ENCODE data around the gene STOML2.
A peak's percentile ranks its signal among the peaks of the same experiment; 100 is the strongest.

The STOML2 gene

GRCh38 chr9:35107297-35108290 lies 4.7 kb upstream of the STOML2 start:
- no peak for DNase-seq

- no peak for DNase-seq
Observed at GRCh38 chr9:35106343-35106730, 3.4 kb upstream of the STOML2 start.

GRCh38 chr9:35105571-35106342 lies 2.8 kb upstream of the STOML2 start:
- DNase-seq = no peak

DNA sequence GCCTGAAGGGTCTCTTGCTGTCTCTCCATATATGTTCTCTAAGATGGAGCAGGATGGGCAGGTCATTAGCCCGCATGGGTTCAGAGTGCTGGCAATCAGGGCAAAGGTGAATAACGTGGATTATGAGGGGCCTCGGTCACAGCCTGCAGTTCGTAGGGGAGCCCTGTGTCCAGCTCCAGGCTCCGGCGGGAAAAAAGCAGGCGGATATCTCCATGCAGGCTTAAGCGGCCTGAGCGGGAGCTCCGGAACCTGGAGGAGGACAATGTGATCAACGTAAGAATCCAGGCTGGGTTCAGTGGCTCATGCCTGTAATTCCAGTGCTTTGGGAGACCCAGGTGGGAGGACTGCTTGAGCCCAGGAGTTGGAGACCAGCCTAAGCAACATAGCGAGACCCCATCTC lies 2.2 kb upstream of the STOML2 start:
- DNase-seq = no peak

GRCh38 chr9:35104586-35104985 lies 1.7 kb upstream of the STOML2 start:
- DNase-seq = no peak

DNA sequence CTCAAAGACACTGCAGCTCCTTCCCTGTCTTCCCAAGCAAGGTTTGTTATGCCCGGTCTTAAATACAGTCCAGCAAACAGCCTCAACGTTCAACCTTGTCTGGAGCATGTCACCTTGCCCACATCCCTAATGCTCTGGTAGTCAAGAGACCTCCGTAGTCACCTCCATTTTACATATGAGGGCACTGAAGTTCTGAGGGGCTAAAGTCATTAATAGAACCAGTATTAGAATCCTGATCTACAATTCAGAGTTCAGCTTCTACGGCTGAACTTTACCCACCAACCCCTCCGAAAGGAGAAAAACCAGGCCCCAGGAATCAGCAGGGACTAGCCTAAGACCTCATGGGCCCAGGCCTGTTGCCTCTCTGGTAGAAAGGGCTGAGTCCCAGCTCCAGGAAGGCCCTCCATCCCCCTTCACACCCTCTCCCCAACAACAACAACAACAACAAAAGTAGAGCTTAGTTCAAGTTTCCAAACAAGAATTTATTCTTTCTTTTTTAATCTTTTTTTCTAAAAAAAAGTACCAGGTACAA lies 795 bp upstream of the STOML2 start:
- no peak for DNase-seq

DNA sequence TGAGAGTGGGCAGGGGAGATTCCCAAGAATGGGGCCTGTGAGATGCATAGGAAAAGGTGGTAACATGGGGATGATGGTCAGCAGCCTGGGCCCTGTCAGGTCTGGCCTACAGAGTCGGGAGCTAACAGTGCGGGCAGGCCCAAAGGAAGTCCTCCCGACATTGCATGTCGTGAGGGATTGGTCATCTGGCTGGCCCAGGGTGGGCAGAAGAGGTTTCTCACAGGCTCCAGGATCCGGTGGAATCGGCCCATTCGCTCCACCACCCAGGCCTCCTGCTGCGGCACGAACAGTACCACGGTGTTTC lies 514 bp downstream of the STOML2 start:
- no peak for DNase-seq

DNA sequence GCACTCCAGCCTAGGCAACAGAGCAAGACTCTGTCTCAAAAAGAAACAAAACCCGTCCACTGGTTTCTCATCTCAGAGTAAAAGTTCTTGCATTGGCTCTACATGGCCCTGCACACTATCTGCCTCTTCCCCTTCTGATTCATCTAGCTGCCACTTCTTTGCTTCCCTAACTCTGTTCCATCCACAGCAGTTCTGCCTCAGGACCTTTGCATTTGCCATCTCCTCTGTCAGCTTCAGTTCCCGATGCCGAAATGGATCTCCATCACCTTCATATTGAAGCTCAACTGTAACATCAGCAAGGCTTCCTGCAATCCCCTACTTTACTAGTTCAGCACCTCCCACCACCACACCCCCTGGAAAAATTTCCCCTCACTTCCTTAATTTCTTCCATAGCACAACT lies 5.4 kb downstream of the STOML2 start:
- DNase-seq = no peak

- peak; percentile 51 for DNase-seq
Observed at GRCh38 chr9:35096035-35096849, 6.7 kb downstream of the STOML2 start, which contains the start of gene PIGO. Gene PIGO, minus strand, starts transcription at chr9:35096591. Its CDS starts 1,026 bp downstream, at chr9:35095565.

DNA sequence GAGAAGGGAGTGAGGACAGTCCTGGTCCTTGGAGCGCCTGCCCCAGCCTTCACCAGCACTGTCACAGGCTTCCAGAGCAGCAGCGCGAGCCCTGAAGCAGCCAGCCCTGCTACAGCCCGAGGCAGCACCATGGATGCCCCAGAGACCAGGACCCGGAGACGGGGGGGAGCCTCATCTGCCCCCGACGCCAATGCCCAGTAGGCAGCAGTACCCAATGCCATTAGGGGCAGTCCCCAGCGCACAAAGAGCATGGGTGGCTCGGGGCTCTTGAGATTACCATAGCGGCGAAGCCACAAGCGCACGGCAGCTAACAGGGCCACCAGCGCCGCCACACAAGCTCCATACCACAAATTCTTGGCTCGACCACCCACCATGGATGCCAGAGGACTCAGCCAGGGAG lies 11.4 kb downstream of the STOML2 start:
- no peak for DNase-seq

- DNase-seq = no peak
Observed at GRCh38 chr9:35089434-35089833, 13.5 kb downstream of the STOML2 start.

DNA sequence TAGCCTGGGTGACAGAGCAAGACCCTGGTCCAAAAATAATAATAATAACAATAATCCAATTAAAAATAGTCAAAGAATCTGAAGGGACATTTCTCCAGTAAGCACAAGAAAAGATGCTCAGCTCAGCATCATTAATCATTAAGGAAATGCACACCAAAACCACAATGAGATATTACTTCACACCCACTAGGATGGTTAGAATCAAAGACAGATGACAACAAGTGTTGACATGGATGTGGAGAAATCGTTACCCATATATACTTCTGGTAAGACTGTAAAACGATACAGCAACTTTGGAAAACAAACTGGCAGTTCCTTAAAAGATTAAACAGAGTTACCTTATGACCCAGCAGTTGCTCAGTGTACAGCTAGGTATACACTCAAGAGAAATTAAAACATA lies 17.9 kb downstream of the STOML2 start:
- DNase-seq = no peak

GRCh38 chr9:35079426-35080341 lies 23.2 kb downstream of the STOML2 start, which contains the start of gene FANCG:
Gene FANCG, minus strand, starts transcription at chr9:35079942. Its CDS starts 418 bp downstream, at chr9:35079524.
- DNase-seq = peak; percentile 86

- DNase-seq = no peak
Observed at GRCh38 chr9:35079041-35079425, 23.9 kb downstream of the STOML2 start.

- no peak for DNase-seq
Observed at GRCh38 chr9:35078066-35078465, 24.9 kb downstream of the STOML2 start.

- no peak for DNase-seq
Observed at GRCh38 chr9:35076848-35077247, 26.1 kb downstream of the STOML2 start.

DNA sequence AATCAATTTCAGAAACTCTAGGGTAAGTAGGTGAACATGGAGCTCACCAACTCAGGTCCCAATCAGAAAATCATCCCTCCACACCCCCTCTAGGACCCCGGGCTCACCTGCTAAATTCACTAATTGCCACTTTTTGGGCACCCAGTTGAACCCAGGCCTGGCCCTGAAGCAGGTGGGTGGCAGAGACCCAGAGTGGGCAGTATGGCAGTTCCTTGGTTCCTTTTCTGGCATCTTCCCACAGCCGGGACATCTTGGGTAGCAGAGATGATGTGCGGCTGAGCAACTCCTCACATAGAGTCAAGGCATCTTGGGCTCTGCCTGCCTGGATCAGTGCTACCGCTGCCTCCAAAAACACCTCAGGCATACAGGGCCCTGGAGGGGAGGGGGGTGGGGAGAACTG lies 27.6 kb downstream of the STOML2 start:
- DNase-seq = no peak

- DNase-seq = no peak
Observed at GRCh38 chr9:35074791-35075190, 28.1 kb downstream of the STOML2 start.

GRCh38 chr9:35074141-35074540 lies 28.8 kb downstream of the STOML2 start:
- DNase-seq = no peak

DNA sequence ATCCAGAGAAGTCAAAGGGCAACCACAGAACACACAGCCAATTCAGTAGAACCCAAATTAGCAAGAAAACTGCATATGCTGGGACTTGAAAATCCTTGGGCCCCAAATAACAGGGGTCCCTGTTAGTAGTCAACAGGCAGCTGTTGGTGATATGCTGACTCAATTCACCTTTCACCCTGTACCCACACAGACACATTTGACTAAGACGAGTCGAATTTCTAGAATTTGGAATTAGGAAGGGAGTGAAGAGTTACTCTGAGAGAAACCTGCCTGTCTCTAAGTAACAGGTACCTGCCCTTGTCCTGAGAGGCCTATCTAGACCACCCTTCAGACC lies 29.7 kb downstream of the STOML2 start:
- DNase-seq = no peak

DNA sequence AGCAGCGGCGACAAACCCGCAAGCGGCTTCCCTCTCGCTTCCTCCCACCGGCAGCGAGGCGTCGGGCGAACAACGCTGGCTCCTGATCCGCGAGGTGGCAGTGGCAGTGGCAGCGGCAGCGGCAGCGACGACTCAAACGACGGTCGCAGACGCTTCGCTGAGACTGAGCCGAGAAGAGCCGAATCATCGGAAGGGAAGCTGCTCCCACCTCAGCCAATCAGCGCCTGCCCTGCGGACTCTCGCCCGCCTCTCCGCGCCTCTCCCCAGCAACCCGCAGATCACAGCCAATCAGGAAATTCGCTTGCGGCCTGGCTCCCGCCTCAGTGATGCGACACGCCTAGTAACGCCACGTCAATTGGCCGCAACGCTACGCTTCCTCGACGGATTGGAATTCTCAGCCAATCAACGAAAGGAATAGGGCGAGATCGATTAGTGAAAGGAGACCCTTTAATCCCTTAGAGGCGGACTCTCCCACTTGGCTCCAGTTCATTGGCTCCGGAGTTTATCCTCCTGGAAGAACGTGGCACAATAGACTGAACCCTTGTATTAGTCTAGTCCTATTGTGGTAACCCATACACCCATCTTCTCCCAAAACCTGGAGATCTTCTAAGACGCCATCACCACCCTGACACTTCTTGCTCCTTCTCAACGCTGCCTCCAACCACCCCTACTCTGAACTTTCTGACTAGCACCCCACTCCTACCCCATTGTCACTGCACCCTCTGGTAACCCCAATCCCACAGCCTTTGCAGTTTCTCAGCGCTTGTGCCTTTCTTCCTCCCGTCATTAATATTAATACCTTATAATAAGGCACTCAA lies 30.3 kb downstream of the STOML2 start, which contains the start of gene VCP:
VCP (minus strand) TSS at position 165 of the 818 bp plus-strand sequence. CDS start 272 bp downstream, outside the sequence.
- peak; percentile 98 for DNase-seq

Measured in NCI-H2081 treated with DMSO at 0.1 percent for 48 hours (cell line).